Fibroblast of lung (primary cell): Measurements from ENCODE around the gene MALAT1.

Experiments
- EZH2 ChIP-seq: IDR thresholded peaks from 2 replicates; pipeline ENCODE4 v1.5.1; 2012; ENCODE audit warnings: low read length, control low read depth, mild to moderate bottlenecking; ENCODE audit errors: missing control alignments
- TF ChIP-seq, protein P1 (sequence below), 2 donors: IDR thresholded peaks in 1 of 2; conservative IDR thresholded peaks in 1 of 2; 1 replicate in 1 of 2; 2 replicates in 1 of 2; pipeline ENCODE4 v1.5.1; 2011 to 2012; ENCODE audit warnings: low read length in 2 of 2, control low read depth in 1 of 2, inconsistent platforms in 1 of 2, low read depth in 1 of 2, mild to moderate bottlenecking in 1 of 2

- TF ChIP-seq, protein P1, sequence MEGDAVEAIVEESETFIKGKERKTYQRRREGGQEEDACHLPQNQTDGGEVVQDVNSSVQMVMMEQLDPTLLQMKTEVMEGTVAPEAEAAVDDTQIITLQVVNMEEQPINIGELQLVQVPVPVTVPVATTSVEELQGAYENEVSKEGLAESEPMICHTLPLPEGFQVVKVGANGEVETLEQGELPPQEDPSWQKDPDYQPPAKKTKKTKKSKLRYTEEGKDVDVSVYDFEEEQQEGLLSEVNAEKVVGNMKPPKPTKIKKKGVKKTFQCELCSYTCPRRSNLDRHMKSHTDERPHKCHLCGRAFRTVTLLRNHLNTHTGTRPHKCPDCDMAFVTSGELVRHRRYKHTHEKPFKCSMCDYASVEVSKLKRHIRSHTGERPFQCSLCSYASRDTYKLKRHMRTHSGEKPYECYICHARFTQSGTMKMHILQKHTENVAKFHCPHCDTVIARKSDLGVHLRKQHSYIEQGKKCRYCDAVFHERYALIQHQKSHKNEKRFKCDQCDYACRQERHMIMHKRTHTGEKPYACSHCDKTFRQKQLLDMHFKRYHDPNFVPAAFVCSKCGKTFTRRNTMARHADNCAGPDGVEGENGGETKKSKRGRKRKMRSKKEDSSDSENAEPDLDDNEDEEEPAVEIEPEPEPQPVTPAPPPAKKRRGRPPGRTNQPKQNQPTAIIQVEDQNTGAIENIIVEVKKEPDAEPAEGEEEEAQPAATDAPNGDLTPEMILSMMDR (conservative IDR thresholded peaks at IDR 0.05 in 1 of 2, IDR thresholded peaks at IDR 0.05 in 1 of 2; ENCODE audit: low read depth in 1 of 2, low read length in 2 of 2), result no peak
- TF ChIP-seq EZH2, result no peak
These were observed 5.3 kb downstream of the MALAT1 start for GRCh38 chr11:65503949-65504673.
